Vagina (tissue), 2 donors: ENCODE results near the gene PRAMEF4.

Experiments used
- CTCF ChIP-seq, 3 experiments: fragments of 450-650 bp in 2 of 3; fragments of 200-600 bp in 1 of 3; sonication (generic) in 1 of 3; IDR thresholded peaks; one replicate each; pipeline ENCODE4 v1.5.1; 2017 to 2019; ENCODE audit warnings: antibody characterized with exemption in 3 of 3, mild to moderate bottlenecking in 2 of 3, moderate library complexity in 2 of 3
- POLR2A ChIP-seq, 2 donors: fragments of 450-650 bp; IDR thresholded peaks; one replicate each; pipeline ENCODE4 v1.6.1; 2017; ENCODE audit warnings: antibody characterized with exemption in 2 of 2, mild to moderate bottlenecking in 2 of 2, moderate library complexity in 2 of 2
- POLR2AphosphoS5 ChIP-seq, 2 donors: sonication (generic); formaldehyde crosslinking; IDR thresholded peaks; one replicate each; pipeline ENCODE4 v1.9.0; 2017; ENCODE audit warnings: antibody characterized with exemption in 2 of 2, mild to moderate bottlenecking in 2 of 2, low read depth in 1 of 2; ENCODE audit not compliant: insufficient read depth in 1 of 2

- no peak for TF ChIP-seq POLR2A (IDR thresholded peaks at IDR 0.05)
- no peak for TF ChIP-seq CTCF (IDR thresholded peaks at IDR 0.05)
- TF ChIP-seq POLR2AphosphoS5 (IDR thresholded peaks at IDR 0.05; ENCODE audit: insufficient read depth in 1 of 2, low read depth in 1 of 2): no peak
These were observed 34.2 kb downstream of the PRAMEF4 start for GRCh38 chr1:12851779-12852178.
